Measurements from ENCODE around the gene HMGCL.
"Not testable (repeated sequence)": the region's sequence is repeated elsewhere in the genome, so short reads cannot be mapped to it uniquely, and the experiment has no call there.

DNA sequence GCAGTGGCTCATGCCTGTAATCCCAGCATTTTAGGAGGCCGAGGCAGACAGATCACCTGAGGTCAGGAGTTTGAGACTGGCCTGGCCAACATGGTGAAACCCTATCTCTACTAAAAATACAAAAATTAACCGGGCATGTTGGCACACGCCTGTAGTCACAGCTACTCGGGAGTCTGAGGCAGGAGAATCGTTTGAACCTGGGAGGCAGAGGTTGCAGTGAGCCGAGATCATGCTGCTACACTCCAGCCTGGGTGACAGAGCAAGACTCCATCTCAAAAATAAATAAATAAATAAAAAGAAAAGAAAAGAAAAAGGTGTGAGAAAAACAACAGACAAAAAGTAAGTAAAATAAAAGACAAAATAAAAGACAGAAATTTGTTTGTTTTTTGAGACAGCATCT lies 8.9 kb upstream of the HMGCL start:
- TF ChIP-seq EP300, POLR2AphosphoS5, POLR2A (IDR thresholded peaks at IDR 0.05): not testable (repeated sequence)
- TF ChIP-seq, protein P1, sequence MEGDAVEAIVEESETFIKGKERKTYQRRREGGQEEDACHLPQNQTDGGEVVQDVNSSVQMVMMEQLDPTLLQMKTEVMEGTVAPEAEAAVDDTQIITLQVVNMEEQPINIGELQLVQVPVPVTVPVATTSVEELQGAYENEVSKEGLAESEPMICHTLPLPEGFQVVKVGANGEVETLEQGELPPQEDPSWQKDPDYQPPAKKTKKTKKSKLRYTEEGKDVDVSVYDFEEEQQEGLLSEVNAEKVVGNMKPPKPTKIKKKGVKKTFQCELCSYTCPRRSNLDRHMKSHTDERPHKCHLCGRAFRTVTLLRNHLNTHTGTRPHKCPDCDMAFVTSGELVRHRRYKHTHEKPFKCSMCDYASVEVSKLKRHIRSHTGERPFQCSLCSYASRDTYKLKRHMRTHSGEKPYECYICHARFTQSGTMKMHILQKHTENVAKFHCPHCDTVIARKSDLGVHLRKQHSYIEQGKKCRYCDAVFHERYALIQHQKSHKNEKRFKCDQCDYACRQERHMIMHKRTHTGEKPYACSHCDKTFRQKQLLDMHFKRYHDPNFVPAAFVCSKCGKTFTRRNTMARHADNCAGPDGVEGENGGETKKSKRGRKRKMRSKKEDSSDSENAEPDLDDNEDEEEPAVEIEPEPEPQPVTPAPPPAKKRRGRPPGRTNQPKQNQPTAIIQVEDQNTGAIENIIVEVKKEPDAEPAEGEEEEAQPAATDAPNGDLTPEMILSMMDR (IDR thresholded peaks at IDR 0.05): not testable (repeated sequence)
